H9 (cell line): ENCODE results near the gene ZNF385B. TPM values are rescaled to one million over a fixed set of nuclear protein-coding genes. Genes with fewer than 3 reads are reported as not detected.

Experiments used
- DNase-seq: peaks from one replicate; pipeline ENCODE4 v3.0.0-alpha.2; 2017
- H2AFZ ChIP-seq: one replicate; pipeline ENCODE4 v1.6.1; 2013; ENCODE audit warnings: mild to moderate bottlenecking, low read length, control low read depth, moderate library complexity
- H2AK5ac ChIP-seq: 2 replicates; pipeline ENCODE4 v1.6.1; 2013; ENCODE audit warnings: low read length, control low read depth, mixed read lengths; ENCODE audit not compliant: insufficient read length
- H2BK120ac ChIP-seq: one replicate; pipeline ENCODE4 v1.6.1; 2013; ENCODE audit warnings: low read depth, mild to moderate bottlenecking, low read length, control low read depth, inconsistent platforms; ENCODE audit not compliant: poor library complexity, severe bottlenecking
- H2BK12ac ChIP-seq: 2 replicates; pipeline ENCODE4 v1.6.1; 2013; ENCODE audit warnings: low read length, control low read depth, mixed read lengths, low read depth; ENCODE audit not compliant: insufficient read length
- H2BK15ac ChIP-seq: 2 replicates; pipeline ENCODE4 v1.6.1; 2013; ENCODE audit warnings: low read depth, low read length, control low read depth
- H2BK20ac ChIP-seq: one replicate; pipeline ENCODE4 v1.6.1; 2013; ENCODE audit warnings: low read depth, mild to moderate bottlenecking, low read length, control low read depth, inconsistent platforms; ENCODE audit not compliant: poor library complexity, severe bottlenecking
- H2BK5ac ChIP-seq: 2 replicates; pipeline ENCODE4 v1.6.1; 2013; ENCODE audit warnings: low read length, control low read depth, mixed read lengths; ENCODE audit not compliant: insufficient read length
- H3K14ac ChIP-seq: 2 replicates; pipeline ENCODE4 v1.6.1; 2013; ENCODE audit warnings: low read length, control low read depth; ENCODE audit not compliant: insufficient read depth
- H3K18ac ChIP-seq: 2 replicates; pipeline ENCODE4 v1.6.1; 2013; ENCODE audit warnings: low read depth, mild to moderate bottlenecking, mixed read lengths, low read length, control low read depth; ENCODE audit not compliant: insufficient read length
- H3K23ac ChIP-seq: 2 replicates; pipeline ENCODE4 v1.6.1; 2013; ENCODE audit warnings: low read length, control low read depth, mixed read lengths, low read depth; ENCODE audit not compliant: insufficient read length
- H3K23me2 ChIP-seq: 2 replicates; pipeline ENCODE4 v1.6.1; 2013; ENCODE audit warnings: low read depth, mild to moderate bottlenecking, mixed read lengths, low read length, control low read depth; ENCODE audit not compliant: insufficient read length, poor library complexity, severe bottlenecking
- H3K27ac ChIP-seq: 2 replicates; pipeline ENCODE4 v1.5.1; 2013; ENCODE audit warnings: low read length, control low read depth, mixed read lengths, low read depth; ENCODE audit not compliant: insufficient read length
- H3K27me3 ChIP-seq: 2 replicates; pipeline ENCODE4 v1.6.1; 2013; ENCODE audit warnings: low read length, control low read depth, inconsistent platforms; ENCODE audit not compliant: insufficient read depth
- H3K4ac ChIP-seq: 2 replicates; pipeline ENCODE4 v1.6.1; 2013; ENCODE audit warnings: low read depth, mild to moderate bottlenecking, control low read depth, inconsistent platforms, low read length, moderate library complexity
- H3K4me1 ChIP-seq: 2 replicates; pipeline ENCODE4 v1.6.1; 2013; ENCODE audit warnings: low read length, control low read depth, inconsistent platforms; ENCODE audit not compliant: insufficient read depth
- H3K4me2 ChIP-seq: 2 replicates; pipeline ENCODE4 v1.6.1; 2013; ENCODE audit warnings: low read length, control low read depth, mixed read lengths; ENCODE audit not compliant: insufficient read length, insufficient read depth
- H3K56ac ChIP-seq: 2 replicates; pipeline ENCODE4 v1.6.1; 2013; ENCODE audit warnings: low read depth, mild to moderate bottlenecking, mixed read lengths, low read length, control low read depth; ENCODE audit not compliant: insufficient read length
- H3K79me1 ChIP-seq: 2 replicates; pipeline ENCODE4 v1.6.1; 2013; ENCODE audit warnings: low read depth, mild to moderate bottlenecking, moderate library complexity, low read length, control low read depth, inconsistent platforms; ENCODE audit not compliant: insufficient read depth, poor library complexity, severe bottlenecking
- H3K79me2 ChIP-seq: 2 replicates; pipeline ENCODE4 v1.6.1; 2013; ENCODE audit warnings: low read length, control low read depth, inconsistent platforms; ENCODE audit not compliant: insufficient read depth
- H3K9ac ChIP-seq: 2 replicates; pipeline ENCODE4 v1.6.1; 2013; ENCODE audit warnings: low read length, control low read depth, mixed read lengths; ENCODE audit not compliant: insufficient read length; ENCODE audit errors: extremely low read depth
- H3K9me3 ChIP-seq: one replicate; pipeline ENCODE4 v1.6.1; 2013; ENCODE audit warnings: low read depth, low read length, inconsistent platforms; ENCODE audit not compliant: control insufficient read depth
- H3T11ph ChIP-seq: one replicate; pipeline ENCODE4 v1.6.1; 2013; ENCODE audit warnings: mild to moderate bottlenecking, low read length, control low read depth, inconsistent platforms
- H4K20me1 ChIP-seq: one replicate; pipeline ENCODE4 v1.6.1; 2013; ENCODE audit not compliant: control insufficient read depth, insufficient read length, insufficient read depth
- H4K5ac ChIP-seq: 2 replicates; pipeline ENCODE4 v1.6.1; 2013; ENCODE audit warnings: low read depth, mild to moderate bottlenecking, mixed read lengths, low read length, control low read depth; ENCODE audit not compliant: insufficient read length
- H4K8ac ChIP-seq: replicated peaks from 2 replicates; pipeline ENCODE4 v1.6.1; 2013; ENCODE audit warnings: low read length, control low read depth, mixed read lengths, low read depth; ENCODE audit not compliant: insufficient read length
- H4K91ac ChIP-seq: 2 replicates; pipeline ENCODE4 v1.6.1; 2013; ENCODE audit warnings: low read depth, mild to moderate bottlenecking, moderate library complexity, mixed read lengths, low read length, control low read depth; ENCODE audit not compliant: insufficient read length
- H3K27ac Mint-ChIP-seq, 3 experiments: 2 replicates in 2 of 3; 3 replicates in 1 of 3; pipeline ENCODE4 v1.8.0; 2020 to 2021; ENCODE audit warnings: mixed read lengths in 3 of 3, mild to moderate bottlenecking in 1 of 3, moderate library complexity in 1 of 3
- H3K27me3 Mint-ChIP-seq: 2 replicates; pipeline ENCODE4 v1.8.0; 2021; ENCODE audit warnings: low read depth, mild to moderate bottlenecking, moderate library complexity, mixed read lengths
- H3K36me3 Mint-ChIP-seq, 3 experiments: 2 replicates in 2 of 3; 3 replicates in 1 of 3; pipeline ENCODE4 v1.8.0; 2020 to 2021; ENCODE audit warnings: low read depth in 3 of 3, mixed read lengths in 3 of 3; ENCODE audit not compliant: insufficient read depth in 1 of 3
- H3K4me1 Mint-ChIP-seq, 2 experiments: 2 replicates each; pipeline ENCODE4 v1.8.0; 2020; ENCODE audit warnings: mixed read lengths in 2 of 2
- H3K4me3 Mint-ChIP-seq, 2 experiments: 2 replicates in 1 of 2; 3 replicates in 1 of 2; pipeline ENCODE4 v1.8.0; 2020 to 2021; ENCODE audit warnings: mild to moderate bottlenecking in 2 of 2, mixed read lengths in 2 of 2, moderate library complexity in 1 of 2
- H3K9me3 Mint-ChIP-seq, 2 experiments: 2 replicates in 1 of 2; 3 replicates in 1 of 2; pipeline ENCODE4 v1.8.0; 2020; ENCODE audit warnings: mild to moderate bottlenecking in 2 of 2, mixed read lengths in 2 of 2, moderate library complexity in 1 of 2
- CTCF ChIP-seq: fragments of 200-600 bp; sonication (generic); conservative IDR thresholded peaks from 3 replicates; pipeline ENCODE4 v1.8.0; 2021; ENCODE audit warnings: antibody characterized with exemption, mild to moderate bottlenecking
- WGBS: extraction: QIAGEN DNeasy Blood & Tissue Kit; methylation state at CpG from one replicate; pipeline ENCODE4 v1.1.7; 2013; ENCODE audit warnings: missing lambda C conversion rate, low lambda C conversion rate, mixed read lengths; ENCODE audit not compliant: insufficient read length; ENCODE audit errors: extremely low coverage; 5-methylcytosine and 5-hydroxymethylcytosine counted together
- total RNA-seq: library from RNA; stranded (reverse); gene quantifications from 2 replicates; pipeline ENCODE4 v1.2.1, GENCODE V29; 2021

Gene ZNF385B
- total RNA-seq, 1 experiment from 2014 or later, result 2.1 TPM

- Histone ChIP-seq H4K91ac (no peak overlapping the region), H3K9ac (no peak overlapping the region), H3K79me1 (no peaks in the 10 kb centered on the region), H4K20me1 (no peaks in the 10 kb centered on the region), H3K27me3 (no peaks in the 10 kb centered on the region), H3K9me3 (no peaks in the 10 kb centered on the region), H3K56ac (no peak overlapping the region), H3K27ac (no peak overlapping the region), H2BK15ac (no peak overlapping the region), H3T11ph (no peak overlapping the region), H3K4me2 (no peak overlapping the region), H3K4ac (no peak overlapping the region), H2AK5ac (no peak overlapping the region), H4K8ac (no peak overlapping the region), H3K23me2 (no peaks in the 10 kb centered on the region), H3K4me1 (no peaks in the 10 kb centered on the region), H3K23ac (no peak overlapping the region), H3K14ac (no peak overlapping the region), H3K79me2 (no peaks in the 10 kb centered on the region), H2BK120ac (no peak overlapping the region), H2AFZ (no peak overlapping the region), H2BK5ac (no peak overlapping the region), H4K5ac (no peak overlapping the region), H2BK20ac (no peak overlapping the region), H2BK12ac (no peak overlapping the region), H3K18ac (no peak overlapping the region)
- WGBS, result no CpG with 5 or more reads among the region's 1 CpG
- H3K9me3 Mint-ChIP-seq, result peaks cover 9 to 13% of the 10 kb centered on the region in 2 experiments; a peak in 4 of 5 replicates
- H3K36me3 Mint-ChIP-seq, result peaks cover 2 to 11% (median 2%) of the 10 kb centered on the region in 3 experiments; a peak in 3 of 7 replicates
- no peak for DNase-seq
- H3K4me3 Mint-ChIP-seq, result no peak overlapping the region
- no peak overlapping the region for H3K27ac Mint-ChIP-seq
- no peaks in the 10 kb centered on the region for H3K27me3 Mint-ChIP-seq
- no peak for TF ChIP-seq CTCF
- peaks cover 22 to 27% of the 10 kb centered on the region in 2 experiments for H3K4me1 Mint-ChIP-seq
Observed at GRCh38 chr2:179764710-179765109, 96.7 kb downstream of the ZNF385B start.
